ENCODE measurements around the gene S100A1. TPM values are rescaled to one million over a fixed set of nuclear protein-coding genes. Genes with fewer than 3 reads are reported as not detected.

Gene S100A1
- total and polyA plus RNA-seq, 2 donors from 2014 or later: 83.1 to 332 TPM

GRCh38 chr1:153616144-153616916, 11.9 kb upstream of the S100A1 start, which contains the start of gene S100A14:
S100A14 (minus strand) TSS chr1:153616325; CDS start chr1:153615858, 467 bp downstream.
- H3K27ac ChIP-seq (ENCODE audit: low read depth in 2 of 2, low read length in 2 of 2): peak within 1 kb of the TSS; percentile 26 to 41
- H3K36me3 ChIP-seq (ENCODE audit: control insufficient read depth in 2 of 3, insufficient read depth in 3 of 3, low read length in 3 of 3): no peaks in the 10 kb centered on the region
- no peak within 1 kb of the TSS for H3K4me3 ChIP-seq (ENCODE audit: low read length in 3 of 3)
- H3K9me3 ChIP-seq (ENCODE audit: control insufficient read depth in 2 of 3, insufficient read depth in 1 of 3, low read length in 3 of 3): no peaks in the 10 kb centered on the region
- no peak for TF ChIP-seq CTCF (IDR thresholded peaks at IDR 0.05; ENCODE audit: borderline replicate concordance, extremely low read depth, insufficient read depth)
- no peaks in the 10 kb centered on the region for H3K27me3 ChIP-seq (ENCODE audit: control insufficient read depth, insufficient read depth, low read length)
- H3K4me1 ChIP-seq (ENCODE audit: control insufficient read depth in 2 of 3, insufficient read depth in 2 of 3, low read depth in 1 of 3, low read length in 3 of 3): peaks cover 5 to 14% (median 8%) of the 10 kb centered on the region in 3 donors
- FAIRE-seq (no peak), DNase-seq (peak in 1 of 5 donors; percentile 94)
- H3K9ac ChIP-seq (ENCODE audit: low read length in 3 of 3): peak within 1 kb of the TSS in 2 of 3 donors; percentile 8 to 37
- intact Hi-C loops (cut with DNase I): no loop called here

DNA sequence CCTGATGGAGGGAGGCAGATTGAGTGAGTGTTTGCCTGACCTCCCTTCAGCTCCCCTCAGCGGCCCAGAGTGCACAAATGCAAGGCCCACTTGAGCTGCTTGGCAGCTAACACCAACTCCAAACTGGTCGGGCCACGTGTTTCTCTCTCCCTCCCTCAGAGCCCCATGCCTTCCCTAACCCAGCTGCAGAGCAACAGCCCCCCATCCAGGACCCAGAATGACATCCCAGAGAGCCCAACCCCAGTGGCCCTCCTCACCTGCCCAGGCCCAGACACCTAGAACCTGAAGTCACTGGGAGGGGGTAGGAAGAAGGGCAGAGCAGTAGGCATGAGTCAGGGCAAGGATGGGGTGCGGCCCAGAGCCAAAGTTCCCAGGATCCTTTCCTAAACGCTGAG, 11.3 kb upstream of the S100A1 start:
- Histone ChIP-seq H3K4me1 (ENCODE audit: control insufficient read depth in 2 of 3, insufficient read depth in 2 of 3, low read depth in 1 of 3, low read length in 3 of 3) (peaks cover 2 to 10% (median 6%) of the 10 kb centered on the region in 3 donors), H3K36me3 (ENCODE audit: control insufficient read depth in 2 of 3, insufficient read depth in 3 of 3, low read length in 3 of 3) (no peaks in the 10 kb centered on the region), H3K9ac (ENCODE audit: low read length in 3 of 3) (peak overlapping the region in 1 of 3 donors; percentile 37), H3K9me3 (ENCODE audit: control insufficient read depth in 2 of 3, insufficient read depth in 1 of 3, low read length in 3 of 3) (no peaks in the 10 kb centered on the region), H3K27me3 (ENCODE audit: control insufficient read depth, insufficient read depth, low read length) (no peaks in the 10 kb centered on the region), H3K4me3 (ENCODE audit: low read length in 3 of 3) (no peak overlapping the region), H3K27ac (ENCODE audit: low read depth in 2 of 2, low read length in 2 of 2) (peak overlapping the region; percentile 9 to 41)
- DNase-seq (peak in 1 of 5 donors; percentile 66), FAIRE-seq (no peak)
- intact Hi-C loops (cut with DNase I): no loop called here
- TF ChIP-seq CTCF (IDR thresholded peaks at IDR 0.05; ENCODE audit: borderline replicate concordance, extremely low read depth, insufficient read depth): no peak

DNA sequence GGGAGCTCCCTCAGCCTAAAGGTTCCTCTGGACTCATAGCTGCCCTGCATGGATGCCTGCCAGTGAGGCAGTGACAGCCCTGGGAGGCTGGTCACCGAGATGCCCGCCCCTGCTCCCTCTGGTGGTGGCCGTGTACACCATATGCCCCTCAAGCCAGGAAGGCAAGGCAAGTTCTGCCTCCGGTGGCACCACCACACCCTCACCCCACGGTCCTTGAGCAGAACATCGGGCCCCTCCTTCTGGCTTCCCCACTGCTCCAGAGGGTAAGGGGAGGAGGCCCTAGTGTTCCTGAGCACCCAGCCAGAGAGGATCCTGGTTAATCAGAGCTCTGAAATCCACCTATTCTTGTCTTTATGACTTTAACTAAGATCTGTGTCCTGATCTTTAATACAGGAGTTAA, 10.6 kb upstream of the S100A1 start:
- DNase-seq: peak in 3 of 5 donors; percentile 66 to 93 (median 80)
- Histone ChIP-seq H3K9ac (ENCODE audit: low read length in 3 of 3) (no peak overlapping the region), H3K4me1 (ENCODE audit: control insufficient read depth in 2 of 3, insufficient read depth in 2 of 3, low read depth in 1 of 3, low read length in 3 of 3) (peaks cover 2 to 10% (median 6%) of the 10 kb centered on the region in 3 donors), H3K36me3 (ENCODE audit: control insufficient read depth in 2 of 3, insufficient read depth in 3 of 3, low read length in 3 of 3) (no peaks in the 10 kb centered on the region), H3K9me3 (ENCODE audit: control insufficient read depth in 2 of 3, insufficient read depth in 1 of 3, low read length in 3 of 3) (no peaks in the 10 kb centered on the region), H3K4me3 (ENCODE audit: low read length in 3 of 3) (no peak overlapping the region), H3K27me3 (ENCODE audit: control insufficient read depth, insufficient read depth, low read length) (no peaks in the 10 kb centered on the region), H3K27ac (ENCODE audit: low read depth in 2 of 2, low read length in 2 of 2) (no peak overlapping the region)
- intact Hi-C loops (cut with DNase I): no loop called here
- FAIRE-seq: no peak
- TF ChIP-seq CTCF (IDR thresholded peaks at IDR 0.05; ENCODE audit: borderline replicate concordance, extremely low read depth, insufficient read depth): peak; percentile 83

Data from kidney (tissue), 14 donors.